IPS DF 19.7 (cell line): ENCODE measurements around the gene TRIM26.
"Not testable (repeated sequence)": the region's sequence is repeated elsewhere in the genome, so short reads cannot be mapped to it uniquely, and the experiment has no call there.

ENCODE experiments used
- DNase-seq: peaks from one replicate; pipeline ENCODE4 v3.0.0-alpha.2; 2013; ENCODE audit warnings: low read depth, low spot score

TRIM26 gene, protein sequence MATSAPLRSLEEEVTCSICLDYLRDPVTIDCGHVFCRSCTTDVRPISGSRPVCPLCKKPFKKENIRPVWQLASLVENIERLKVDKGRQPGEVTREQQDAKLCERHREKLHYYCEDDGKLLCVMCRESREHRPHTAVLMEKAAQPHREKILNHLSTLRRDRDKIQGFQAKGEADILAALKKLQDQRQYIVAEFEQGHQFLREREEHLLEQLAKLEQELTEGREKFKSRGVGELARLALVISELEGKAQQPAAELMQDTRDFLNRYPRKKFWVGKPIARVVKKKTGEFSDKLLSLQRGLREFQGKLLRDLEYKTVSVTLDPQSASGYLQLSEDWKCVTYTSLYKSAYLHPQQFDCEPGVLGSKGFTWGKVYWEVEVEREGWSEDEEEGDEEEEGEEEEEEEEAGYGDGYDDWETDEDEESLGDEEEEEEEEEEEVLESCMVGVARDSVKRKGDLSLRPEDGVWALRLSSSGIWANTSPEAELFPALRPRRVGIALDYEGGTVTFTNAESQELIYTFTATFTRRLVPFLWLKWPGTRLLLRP

GRCh38 chr6:30212865-30213666, at the start of gene TRIM26:
TRIM26 (minus strand) TSS chr6:30213406; CDS start chr6:30199103, 14,303 bp downstream.
- DNase-seq: peak; percentile 91

DNA sequence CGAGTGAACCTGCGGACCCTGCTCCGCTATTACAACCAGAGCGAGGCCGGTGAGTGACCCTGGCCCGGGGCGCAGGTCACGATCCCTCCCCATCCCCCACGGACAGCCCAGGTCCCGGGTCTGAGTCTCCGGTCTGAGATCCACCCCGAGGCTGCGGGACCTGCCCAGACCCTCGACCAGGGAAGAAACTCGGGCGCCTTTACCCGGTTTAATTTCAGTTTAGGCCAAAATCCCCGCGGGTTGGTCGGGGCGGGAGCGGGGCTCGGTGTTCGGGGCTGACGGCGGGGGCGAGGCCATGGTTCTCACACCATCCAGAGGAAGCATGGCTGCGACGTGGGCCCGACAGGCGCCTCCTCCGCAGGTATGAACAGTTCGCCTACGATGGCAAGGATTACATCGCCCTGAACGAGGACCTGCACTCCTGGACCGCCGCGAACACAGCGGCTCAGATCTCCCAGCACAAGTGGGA, 46.9 kb upstream of the TRIM26 start:
- DNase-seq: no peak

DNA sequence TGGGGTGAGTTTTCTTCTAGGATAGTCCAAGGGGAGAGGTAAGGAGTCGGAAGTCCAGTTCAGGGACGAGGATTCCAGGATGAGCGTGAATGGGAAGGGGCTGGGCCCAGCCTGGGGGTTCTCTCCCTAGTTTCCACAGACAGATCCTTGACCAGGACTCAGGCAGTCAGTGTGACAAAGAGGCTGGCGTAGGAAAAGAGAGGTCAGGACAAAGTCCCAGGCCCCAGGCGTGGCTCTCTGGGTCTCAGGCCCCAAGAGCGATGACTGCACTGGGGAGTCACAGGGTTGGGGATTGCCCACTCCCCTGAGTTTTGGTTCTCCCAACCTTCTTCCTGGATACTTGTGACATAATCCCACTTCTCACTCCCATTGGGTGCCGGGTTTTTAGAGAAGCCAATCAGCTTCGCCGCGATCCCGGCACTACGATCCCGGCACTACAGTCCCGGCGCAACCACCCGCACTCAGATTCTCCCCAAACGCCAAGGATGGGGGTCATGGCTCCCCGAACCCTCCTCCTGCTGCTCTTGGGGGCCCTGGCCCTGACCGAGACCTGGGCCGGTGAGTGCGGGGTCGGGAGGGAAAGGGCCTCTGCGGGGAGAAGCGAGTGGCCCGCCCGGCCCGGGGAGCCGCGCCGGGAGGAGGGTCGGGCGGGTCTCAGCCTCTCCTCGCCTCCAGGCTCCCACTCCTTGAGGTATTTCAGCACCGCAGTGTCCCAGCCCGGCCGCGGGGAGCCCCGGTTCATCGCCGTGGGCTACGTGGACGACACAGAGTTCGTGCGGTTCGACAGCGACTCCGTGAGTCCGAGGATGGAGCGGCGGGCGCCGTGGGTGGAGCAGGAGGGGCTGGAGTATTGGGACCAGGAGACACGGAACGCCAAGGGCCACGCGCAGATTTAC, 46.2 kb upstream of the TRIM26 start:
- DNase-seq: peak; percentile 74

DNA sequence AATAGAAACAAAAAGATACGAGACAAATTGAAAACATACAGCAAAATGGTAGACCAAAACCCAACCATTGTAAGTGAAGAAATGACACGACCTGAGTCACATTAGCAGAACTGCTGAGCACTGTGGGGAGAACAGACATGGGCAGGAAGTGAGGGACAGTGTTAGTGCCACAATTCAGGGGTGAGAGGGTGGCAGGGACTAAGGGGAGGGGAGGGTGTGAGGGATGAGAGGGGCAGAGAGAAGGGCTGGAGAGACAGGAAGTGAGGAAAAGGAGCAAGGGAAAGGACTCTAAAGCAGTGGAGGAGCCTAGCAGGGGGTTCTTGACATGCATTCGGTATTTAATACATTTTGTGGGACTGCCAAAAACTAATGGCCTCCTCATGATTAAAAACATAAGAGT, 45.0 kb upstream of the TRIM26 start:
- DNase-seq: no peak

- DNase-seq: not testable (repeated sequence)
These were observed 39.2 kb upstream of the TRIM26 start for GRCh38 chr6:30252417-30252816.

DNA sequence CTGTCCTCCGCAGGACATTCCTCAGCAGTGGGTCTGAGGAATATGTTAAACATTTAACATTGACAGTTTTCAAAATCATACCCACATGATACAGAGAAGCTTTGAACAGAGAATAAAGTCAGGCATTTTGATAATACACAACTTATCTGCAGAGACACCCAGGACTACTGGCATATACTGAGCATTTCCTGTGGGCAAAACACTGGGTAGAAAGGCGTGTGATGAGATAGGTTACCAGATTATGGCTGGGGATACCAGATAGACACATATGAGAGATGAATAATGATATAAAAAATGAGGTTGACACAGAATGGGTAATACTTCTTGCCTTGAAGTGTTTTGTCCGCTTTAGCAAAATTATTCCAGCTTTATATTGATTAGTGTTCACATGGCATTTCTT, 31.4 kb upstream of the TRIM26 start:
- no peak for DNase-seq

DNA sequence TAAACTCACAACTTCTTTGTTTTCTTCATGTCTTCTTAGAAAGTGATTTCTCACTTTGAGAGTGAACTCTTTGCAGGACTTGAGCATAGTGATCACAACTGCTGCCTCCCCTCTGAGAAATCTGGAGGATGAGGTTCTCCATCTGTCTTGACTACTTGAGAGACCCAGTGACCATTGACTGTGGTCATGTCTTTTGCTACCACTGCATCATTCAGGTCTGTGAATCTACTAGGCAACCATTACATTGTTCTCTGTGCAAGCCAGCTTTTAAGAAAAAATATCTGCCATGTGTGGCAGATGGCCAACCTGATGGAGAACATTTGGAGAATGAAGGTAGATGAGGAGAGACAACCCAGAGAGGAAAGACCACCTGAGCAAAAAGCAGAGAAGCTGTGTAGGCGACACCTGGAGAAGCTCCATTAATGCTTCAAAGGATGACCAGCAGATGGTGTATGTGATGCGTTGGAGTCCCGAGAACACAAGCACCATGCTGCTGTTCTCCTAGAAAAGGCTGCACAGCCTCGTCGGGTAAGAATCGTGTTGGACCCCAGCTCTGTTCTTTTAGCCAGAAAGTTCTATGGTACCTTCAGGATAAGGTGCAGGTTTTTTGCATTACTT, 25.1 kb upstream of the TRIM26 start:
- no peak for DNase-seq

GRCh38 chr6:30234356-30234755, 21.1 kb upstream of the TRIM26 start:
- DNase-seq: no peak

DNA sequence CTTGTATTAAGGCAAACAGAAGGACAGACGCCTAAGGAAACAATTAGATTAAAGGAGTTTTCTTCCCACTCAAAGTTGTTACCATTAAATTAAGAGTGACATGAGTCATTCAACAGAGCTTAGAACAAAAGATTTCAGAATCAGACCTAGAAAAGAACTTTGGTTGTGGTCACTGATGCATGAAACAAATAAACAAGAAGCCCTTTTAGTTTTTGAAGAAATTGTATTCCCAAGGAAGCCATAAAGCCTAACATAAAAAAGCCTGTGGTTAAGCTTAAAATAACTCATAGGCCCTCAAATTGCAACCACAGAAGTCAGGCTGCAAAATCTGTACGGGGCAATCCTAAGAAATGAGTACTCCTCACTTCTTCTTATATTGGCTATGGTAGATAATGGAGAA, 17.9 kb upstream of the TRIM26 start:
- DNase-seq: no peak

GRCh38 chr6:30227763-30228487, 14.7 kb upstream of the TRIM26 start:
- DNase-seq: no peak

- no peak for DNase-seq
These were observed 14.1 kb upstream of the TRIM26 start for GRCh38 chr6:30227242-30227722.

DNA sequence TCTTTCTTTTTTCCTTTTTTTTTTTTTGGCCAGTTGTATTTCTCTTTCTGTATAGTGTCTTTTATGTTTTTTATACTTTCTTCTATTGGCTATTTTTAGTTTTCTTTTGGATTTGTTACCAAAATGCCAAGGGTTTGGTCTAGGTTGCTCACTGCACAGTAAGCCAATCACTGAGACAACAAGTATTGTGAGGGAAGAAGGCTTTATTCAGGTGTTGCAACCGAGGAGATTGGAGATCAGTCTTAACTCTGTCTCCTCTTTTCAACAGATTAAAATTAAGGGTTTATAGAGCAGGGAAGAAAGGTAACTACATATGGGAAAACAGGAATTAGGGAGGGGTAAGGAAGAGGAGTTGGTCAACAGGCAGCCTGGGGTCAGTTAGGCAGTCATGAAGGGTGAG, 10.1 kb upstream of the TRIM26 start:
- no peak for DNase-seq

GRCh38 chr6:30221956-30222355, 8.8 kb upstream of the TRIM26 start:
- DNase-seq: not testable (repeated sequence)

- not testable (repeated sequence) for DNase-seq
These were observed 8.2 kb upstream of the TRIM26 start for GRCh38 chr6:30221395-30221794.

- no peak for DNase-seq
These were observed 6.0 kb upstream of the TRIM26 start for GRCh38 chr6:30219244-30219643.

DNA sequence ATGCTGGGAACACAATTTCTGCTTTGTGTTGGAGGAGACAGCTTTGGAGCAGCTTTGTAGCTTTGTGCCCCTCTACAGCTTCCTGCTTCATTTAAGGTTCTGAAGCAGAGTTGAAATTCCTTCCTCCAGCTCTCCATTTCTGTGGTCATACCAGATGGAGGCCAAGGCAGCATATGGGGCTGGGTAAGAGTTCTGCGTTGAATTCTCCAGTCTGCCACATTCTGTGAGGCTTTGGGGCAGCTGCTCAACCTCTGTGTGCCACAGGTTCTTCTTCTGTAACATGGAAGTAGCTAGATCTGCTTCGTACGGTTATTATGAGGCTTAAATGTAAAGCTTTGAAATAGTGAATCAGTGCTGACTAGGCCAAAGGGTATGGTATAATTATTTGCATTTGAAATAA, 2.9 kb upstream of the TRIM26 start:
- DNase-seq: no peak

DNA sequence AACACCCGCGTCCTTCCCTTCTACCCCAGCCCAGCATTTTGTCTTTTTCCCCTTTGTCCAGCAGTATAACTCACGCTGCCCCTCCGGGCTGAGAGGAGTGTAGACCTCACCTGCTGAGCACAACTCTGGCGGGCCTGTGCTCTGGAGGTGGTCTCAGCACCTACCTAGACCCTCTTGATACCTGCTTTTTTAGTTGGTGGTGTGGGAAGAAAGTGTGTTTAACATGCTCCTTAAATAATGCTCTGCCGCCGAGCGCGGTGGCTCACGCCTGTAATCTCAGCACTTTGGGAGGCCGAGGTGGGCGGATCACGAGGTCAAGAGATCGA, 1.4 kb upstream of the TRIM26 start:
- no peak for DNase-seq

GRCh38 chr6:30213957-30214656, 901 bp upstream of the TRIM26 start:
- DNase-seq: no peak

DNA sequence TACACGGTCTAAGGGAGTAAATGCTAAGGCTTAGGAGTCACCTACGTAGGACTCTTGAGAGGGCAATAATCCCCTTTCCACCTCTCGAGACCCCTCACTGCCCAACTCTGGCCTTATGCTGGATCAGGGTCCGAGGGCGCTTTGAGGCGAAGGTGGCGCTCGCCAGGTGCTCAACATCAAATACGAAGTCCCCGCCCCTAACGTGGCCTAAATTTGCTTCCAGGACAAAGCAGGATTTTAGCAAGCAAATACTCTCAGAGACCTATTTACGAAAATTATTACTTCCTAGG, 406 bp upstream of the TRIM26 start:
- DNase-seq: no peak

DNA sequence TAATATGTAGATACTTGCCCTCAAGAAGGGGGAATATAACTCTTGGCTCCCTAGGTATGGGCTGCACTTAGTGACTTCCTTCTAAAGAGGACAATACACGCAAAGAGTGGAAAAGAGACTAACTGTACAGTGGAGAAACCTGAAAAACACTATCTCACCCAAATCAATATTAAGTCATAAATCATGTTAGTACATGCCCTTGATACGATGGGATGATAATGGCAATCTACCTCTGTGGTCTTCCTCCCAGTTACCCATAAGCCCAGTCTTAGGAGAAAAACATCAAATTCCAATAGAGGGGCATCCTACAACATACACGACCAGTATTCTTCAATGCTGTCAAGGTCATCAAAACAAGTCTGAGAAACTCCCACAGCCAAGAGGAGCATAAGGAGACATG, 1.3 kb downstream of the TRIM26 start:
- DNase-seq: no peak
